Lung (tissue), 12 donors: ENCODE data around the gene SYP. TPM values are rescaled to one million over a fixed set of nuclear protein-coding genes. Genes with fewer than 3 reads are reported as not detected.

ENCODE experiments used
- ATAC-seq: fragments of 200-7000 bp; cut with Tn5 transposase; one replicate; pipeline ENCODE4 v1.9.1; 2020; ENCODE audit warnings: moderate number of reproducible peaks; ENCODE audit not compliant: insufficient read depth, low FRiP score
- DNase-seq, 3 donors: peaks; one replicate each; pipeline ENCODE4 v3.0.0-alpha.2; 2013 to 2017
- H3K27ac ChIP-seq, 2 donors: one replicate each; pipeline ENCODE4 v1.5.1; 2013; ENCODE audit warnings: mild to moderate bottlenecking in 2 of 2, moderate library complexity in 2 of 2, control low read depth in 1 of 2, inconsistent platforms in 1 of 2, low read depth in 1 of 2, low read length in 1 of 2
- H3K27me3 ChIP-seq, 3 donors: one replicate each; pipeline ENCODE4 v1.5.1; 2013; ENCODE audit warnings: low read length in 2 of 3; ENCODE audit not compliant: control insufficient read depth in 3 of 3, insufficient read depth in 3 of 3
- H3K36me3 ChIP-seq, 4 donors: one replicate each; pipeline ENCODE4 v1.5.1; 2013; ENCODE audit warnings: low read length in 4 of 4, mild to moderate bottlenecking in 1 of 4, moderate library complexity in 1 of 4; ENCODE audit not compliant: control insufficient read depth in 4 of 4, insufficient read depth in 4 of 4
- H3K4me1 ChIP-seq, 5 donors: one replicate each; pipeline ENCODE4 v1.5.1; 2013; ENCODE audit warnings: low read length in 5 of 5, mild to moderate bottlenecking in 2 of 5, moderate library complexity in 1 of 5; ENCODE audit not compliant: control insufficient read depth in 5 of 5, insufficient read depth in 5 of 5
- H3K4me3 ChIP-seq: one replicate; pipeline ENCODE4 v1.5.1; 2013; ENCODE audit warnings: mild to moderate bottlenecking, control low read depth, moderate library complexity
- H3K9ac ChIP-seq, 2 donors: one replicate each; pipeline ENCODE4 v1.5.1; 2013; ENCODE audit warnings: low read length in 2 of 2, control low read depth in 1 of 2; ENCODE audit not compliant: insufficient read depth in 1 of 2
- H3K9me3 ChIP-seq, 4 donors: one replicate each; pipeline ENCODE4 v1.5.1; 2013; ENCODE audit warnings: low read length in 3 of 4, mild to moderate bottlenecking in 1 of 4, moderate library complexity in 1 of 4; ENCODE audit not compliant: control insufficient read depth in 4 of 4, insufficient read depth in 3 of 4
- CTCF ChIP-seq: IDR thresholded peaks from 2 replicates; pipeline ENCODE4 v1.5.1; 2012; ENCODE audit warnings: mild to moderate bottlenecking; ENCODE audit errors: control extremely low read depth, extremely low read depth
- WGBS, 2 donors: extraction: QIAGEN DNeasy Blood & Tissue Kit; methylation state at CpG; one replicate each; pipeline ENCODE4 v1.1.7; 2013; 5-methylcytosine and 5-hydroxymethylcytosine counted together
- polyA plus RNA-seq, 2 donors: library from polyadenylated mRNA; stranded (reverse); fragments of 200-250 nt; gene quantifications; one replicate each; pipeline ENCODE4 v1.2.1, GENCODE V29; 2013
- total RNA-seq, 2 donors: library from RNA; depleted of rRNA in 1 of 2; stranded (reverse); fragments of >200 nt in 1 of 2; gene quantifications; one replicate each; pipeline ENCODE4 v1.2.1, GENCODE V29; 2014 to 2021
- donor health status: control.
- donor health status: control.
- donor health status: Bipolar disorder and iron deficiency.
- donor health status: healthy.
- donor health status: DM: yes; HTN: yes; CAD: no.

Gene SYP
- total and polyA plus RNA-seq, 4 donors = 3.2 to 5.6 (median 4.9) TPM

- Histone ChIP-seq H3K4me1 (no peaks in the 10 kb centered on the region), H3K27ac (no peak overlapping the region), H3K9ac (no peak overlapping the region), H3K27me3 (no peaks in the 10 kb centered on the region), H3K36me3 (no peaks in the 10 kb centered on the region), H3K4me3 (no peak overlapping the region), H3K9me3 (peaks cover 0 to 5% (median 0%) of the 10 kb centered on the region in 4 donors)
- WGBS, 2 donors = 78 to 100% methylated on average over 2 of the region's 2 CpGs
- no peak for TF ChIP-seq CTCF
- ATAC-seq (no peak), DNase-seq (no peak)
Observed at GRCh38 chrX:49232525-49232924, 32.5 kb upstream of the SYP start.

GRCh38 chrX:49231333-49232000 lies 31.5 kb upstream of the SYP start:
- Histone ChIP-seq H3K4me1 (no peaks in the 10 kb centered on the region), H3K9ac (no peak overlapping the region), H3K36me3 (no peaks in the 10 kb centered on the region), H3K9me3 (peaks cover 0 to 5% (median 1%) of the 10 kb centered on the region in 4 donors), H3K27ac (peak overlapping the region in 1 of 2 donors; percentile 8), H3K4me3 (no peak overlapping the region), H3K27me3 (no peaks in the 10 kb centered on the region)
- no peak for TF ChIP-seq CTCF
- 88 to 100% methylated on average over 8 to 10 of the region's 10 CpGs for WGBS, 2 donors
- DNase-seq (no peak), ATAC-seq (no peak)

- DNase-seq = peak; percentile 4 to 49 (median 33)
- peaks cover 0 to 5% (median 1%) of the 10 kb centered on the region in 4 donors for H3K9me3 ChIP-seq
- H3K27me3 ChIP-seq = no peaks in the 10 kb centered on the region
- H3K4me1 ChIP-seq = no peaks in the 10 kb centered on the region
- H3K27ac ChIP-seq = peak overlapping the region in 1 of 2 donors; percentile 34
- WGBS, 2 donors = 1 to 42% methylated on average over 38 to 44 of the region's 44 CpGs
- peak; percentile 79 for ATAC-seq
- H3K9ac ChIP-seq = no peak overlapping the region
- TF ChIP-seq CTCF = no peak
- no peak overlapping the region for H3K4me3 ChIP-seq
- H3K36me3 ChIP-seq = no peaks in the 10 kb centered on the region
Observed at GRCh38 chrX:49230500-49231232, 30.7 kb upstream of the SYP start.
